H1 (cell line): Measurements from ENCODE around the gene CYP2W1. TPM values are rescaled to one million over a fixed set of nuclear protein-coding genes. Genes with fewer than 3 reads are reported as not detected.

ENCODE experiments used
- CTCF ChIA-PET: fragments of 300-600 bp; sonication (Branson Sonifier 250); formaldehyde crosslinking; loops from one replicate; lab custom pipeline; 2021; ENCODE audit not compliant: partially characterized antibody; lab: Charles Lee
- POLR2A ChIA-PET: fragments of 300-600 bp; sonication (Branson Sonifier 250); formaldehyde crosslinking; loops from one replicate; lab custom pipeline; 2021; ENCODE audit warnings: inconsistent platforms; ENCODE audit not compliant: partially characterized antibody; lab: Charles Lee
- DNase-seq, 2 experiments: peaks; one replicate each; pipeline versions ENCODE4 v3.0.0 to v3.0.0-alpha.2; 2010 to 2022; ENCODE audit warnings: low spot score in 2 of 2, low read depth in 1 of 2, mixed read lengths in 1 of 2
- FAIRE-seq: peaks from 2 replicates; lab custom pipeline; 2011; peaks lifted over from hg19 to GRCh38; lab: Jason Lieb, UNC
- H2AFZ ChIP-seq: 2 replicates; pipeline ENCODE4 v1.8.1; 2012; ENCODE audit warnings: low read length, inconsistent platforms
- H2AK5ac ChIP-seq: 2 replicates; pipeline ENCODE4 v1.6.1; 2013; ENCODE audit warnings: low read depth, low read length
- H2BK120ac ChIP-seq: replicated peaks from 2 replicates; pipeline ENCODE3; 2013; ENCODE audit warnings: low read depth, low read length, inconsistent platforms
- H2BK12ac ChIP-seq: 2 replicates; pipeline ENCODE4 v1.6.1; 2013; ENCODE audit warnings: low read depth, low read length
- H2BK15ac ChIP-seq: 2 replicates; pipeline ENCODE4 v1.6.1; 2013; ENCODE audit warnings: low read length
- H2BK20ac ChIP-seq: 2 replicates; pipeline ENCODE4 v1.6.1; 2013; ENCODE audit warnings: low read length
- H2BK5ac ChIP-seq: 2 replicates; pipeline ENCODE4 v1.6.1; 2013; ENCODE audit warnings: low read depth, low read length
- H3K14ac ChIP-seq: 2 replicates; pipeline ENCODE4 v1.6.1; 2013; ENCODE audit warnings: inconsistent platforms; ENCODE audit not compliant: insufficient read length
- H3K18ac ChIP-seq: 2 replicates; pipeline ENCODE4 v1.6.1; 2013; ENCODE audit warnings: low read length; ENCODE audit errors: extremely low read depth
- H3K23ac ChIP-seq: 2 replicates; pipeline ENCODE4 v1.6.1; 2013; ENCODE audit warnings: inconsistent platforms; ENCODE audit not compliant: insufficient read length
- H3K23me2 ChIP-seq: 2 replicates; pipeline ENCODE4 v1.6.1; 2013; ENCODE audit warnings: low read depth, low read length
- H3K27ac ChIP-seq: 2 replicates; pipeline ENCODE4 v1.6.1; 2011; ENCODE audit warnings: low read depth, low read length, inconsistent platforms
- H3K27me3 ChIP-seq, 4 experiments: replicated peaks in 1 of 4; 1 replicate in 1 of 4; 2 replicates in 3 of 4; pipeline versions ENCODE4 v1.6.1 to v1.8.1; 2011 to 2013; ENCODE audit warnings: low read length in 3 of 4, mild to moderate bottlenecking in 3 of 4, inconsistent platforms in 2 of 4, mixed read lengths in 2 of 4, moderate library complexity in 1 of 4; ENCODE audit not compliant: control insufficient read depth in 3 of 4, insufficient read depth in 3 of 4; ENCODE audit errors: extremely low read depth in 1 of 4
- H3K36me3 ChIP-seq, 4 experiments: 2 replicates each; pipeline versions ENCODE4 v1.6.1 to v1.8.1; 2011 to 2013; ENCODE audit warnings: mild to moderate bottlenecking in 4 of 4, low read length in 3 of 4, moderate library complexity in 2 of 4, control low read depth in 1 of 4, inconsistent platforms in 1 of 4; ENCODE audit not compliant: insufficient read depth in 4 of 4, control insufficient read depth in 2 of 4
- H3K4ac ChIP-seq: replicated peaks from 2 replicates; pipeline ENCODE3; 2013; ENCODE audit warnings: low read length, low read depth, mixed read lengths, inconsistent platforms; ENCODE audit not compliant: insufficient read length
- H3K4me1 ChIP-seq, 4 experiments: replicated peaks in 1 of 4; 1 replicate in 1 of 4; 2 replicates in 3 of 4; pipeline versions ENCODE4 v1.6.1 to v1.8.1; 2011 to 2013; ENCODE audit warnings: low read length in 3 of 4, inconsistent platforms in 2 of 4, mixed read lengths in 1 of 4; ENCODE audit not compliant: insufficient read depth in 4 of 4, control insufficient read depth in 3 of 4
- H3K4me2 ChIP-seq, 2 experiments: 2 replicates each; pipeline versions ENCODE4 v1.6.1 to v1.8.1; 2011 to 2013; ENCODE audit warnings: low read depth in 2 of 2, low read length in 2 of 2, control low read depth in 1 of 2, inconsistent platforms in 1 of 2, mild to moderate bottlenecking in 1 of 2; ENCODE audit not compliant: insufficient read depth in 1 of 2
- H3K4me3 ChIP-seq, 4 experiments: fragments of 200-600, 300-600 bp in 1 of 4; sonication (generic), shearing (Covaris generic), sonication (Bioruptor Twin) in 1 of 4; 2 replicates each; pipeline versions ENCODE4 v1.5.1 to v1.8.1; 2011 to 2016; ENCODE audit warnings: low read length in 4 of 4, low read depth in 3 of 4, control low read depth in 2 of 4, inconsistent platforms in 2 of 4, mild to moderate bottlenecking in 2 of 4, mixed read lengths in 1 of 4, moderate library complexity in 1 of 4; ENCODE audit not compliant: insufficient read depth in 2 of 4; ENCODE audit errors: extremely low read depth in 1 of 4
- H3K56ac ChIP-seq: replicated peaks from 2 replicates; pipeline ENCODE3; 2013; ENCODE audit warnings: low read depth, mild to moderate bottlenecking, mixed read lengths, low read length, inconsistent platforms; ENCODE audit not compliant: insufficient read length
- H3K79me1 ChIP-seq: 2 replicates; pipeline ENCODE4 v1.6.1; 2013; ENCODE audit warnings: low read depth, low read length, control low read depth
- H3K79me2 ChIP-seq, 2 experiments: 2 replicates each; pipeline versions ENCODE4 v1.6.1 to v1.8.1; 2012 to 2013; ENCODE audit warnings: low read length in 2 of 2, mild to moderate bottlenecking in 2 of 2, inconsistent platforms in 1 of 2; ENCODE audit not compliant: insufficient read depth in 2 of 2, control insufficient read depth in 1 of 2
- H3K9ac ChIP-seq, 4 experiments: replicated peaks in 1 of 4; 1 replicate in 1 of 4; 2 replicates in 3 of 4; pipeline versions ENCODE4 v1.6.1 to v1.8.1; 2011 to 2013; ENCODE audit warnings: low read depth in 3 of 4, low read length in 3 of 4, control low read depth in 2 of 4, mild to moderate bottlenecking in 2 of 4, moderate library complexity in 2 of 4, inconsistent platforms in 1 of 4; ENCODE audit errors: extremely low read depth in 1 of 4
- H3K9me3 ChIP-seq, 2 experiments: 2 replicates each; pipeline versions ENCODE4 v1.6.1 to v1.8.1; 2012 to 2013; ENCODE audit warnings: mild to moderate bottlenecking in 2 of 2, moderate library complexity in 2 of 2, control low read depth in 1 of 2, inconsistent platforms in 1 of 2, low read depth in 1 of 2, low read length in 1 of 2, mixed read lengths in 1 of 2; ENCODE audit not compliant: insufficient read depth in 2 of 2
- H4K20me1 ChIP-seq, 2 experiments: replicated peaks in 1 of 2; 2 replicates each; pipeline versions ENCODE3 to v1.8.1; 2011 to 2013; ENCODE audit warnings: inconsistent platforms in 2 of 2, low read length in 2 of 2, mild to moderate bottlenecking in 1 of 2; ENCODE audit not compliant: insufficient read depth in 2 of 2, control insufficient read depth in 1 of 2
- H4K5ac ChIP-seq: 2 replicates; pipeline ENCODE4 v1.6.1; 2013; ENCODE audit warnings: low read length, low read depth, mixed read lengths, inconsistent platforms; ENCODE audit not compliant: insufficient read length
- H4K8ac ChIP-seq: 2 replicates; pipeline ENCODE4 v1.8.0; 2013; ENCODE audit warnings: mild to moderate bottlenecking, moderate library complexity, low read length, inconsistent platforms; ENCODE audit not compliant: insufficient read depth; ENCODE audit errors: extremely low read depth
- H4K91ac ChIP-seq: replicated peaks from 2 replicates; pipeline ENCODE3; 2013; ENCODE audit warnings: low read length, mixed read lengths, inconsistent platforms; ENCODE audit not compliant: insufficient read length
- CBX5 ChIP-seq: fragments of 300-800, 300-1000 bp; sonication (generic); IDR thresholded peaks from 2 replicates; pipeline ENCODE4 v1.7.1; 2016; ENCODE audit warnings: antibody characterized with exemption, low read length, low read depth
- RXRA ChIP-seq: IDR thresholded peaks from 2 replicates; pipeline ENCODE4 v1.6.1; 2011; ENCODE audit warnings: low read depth, mild to moderate bottlenecking, low read length, moderate library complexity; ENCODE audit not compliant: insufficient read depth
- WGBS, 2 experiments: shearing (Covaris generic) in 1 of 2; methylation state at CpG; one replicate each; pipeline versions ENCODE4 v1.1.6 to v1.1.7; 2013 to 2015; ENCODE audit warnings: low lambda C conversion rate in 2 of 2, mixed read lengths in 2 of 2, inconsistent platforms in 1 of 2, low coverage in 1 of 2, missing lambda C conversion rate in 1 of 2; ENCODE audit not compliant: insufficient replicate concordance in 2 of 2, insufficient coverage in 1 of 2, insufficient read length in 1 of 2; ENCODE audit errors: extremely low coverage in 1 of 2, missing lambda C conversion rate in 1 of 2; 5-methylcytosine and 5-hydroxymethylcytosine counted together
- polyA plus RNA-seq, 7 experiments: library from polyadenylated mRNA; depleted of rRNA in 3 of 7; stranded (reverse) in 5 of 7; unstranded in 2 of 7; fragments of >200 nt in 5 of 7; fragments of 200-250 nt in 2 of 7; gene quantifications; 1 replicate in 5 of 7; 2 replicates in 1 of 7; 4 replicates in 1 of 7; pipeline versions ENCODE4 v1.2.1 to v1.2.3, GENCODE V29; 2011 to 2013; ENCODE audit warnings: missing spikeins in 2 of 7, mixed read lengths in 2 of 7
- total RNA-seq: library from RNA; stranded (reverse); fragmentation: NEBNext Ultra II Directional; extraction: Animal tissue kit (Norgen Biotek cat#: 25700); gene quantifications from 2 replicates; pipeline ENCODE4 v1.2.1, GENCODE V29; 2021

The CYP2W1 gene
- total and polyA plus RNA-seq, 2 of the 8 experiments (the other 6 are each of a cell fraction or from before 2014, with no cell fraction given) = not detected

- Histone ChIP-seq H3K79me2 (peaks cover 0 to 6% of the 10 kb centered on the region in 2 experiments; a peak in 2 of 4 replicates), H3K18ac (no peak overlapping the region), H3K9ac (no peak overlapping the region), H3K14ac (no peak overlapping the region), H4K8ac (peak overlapping the region; percentile 25; the same call in 1 of the 2 replicates), H2BK20ac (no peak overlapping the region), H2AFZ (no peak overlapping the region), H2AK5ac (no peak overlapping the region), H3K79me1 (peaks cover 2% of the 10 kb centered on the region), H4K91ac (no peak overlapping the region), H3K4ac (peak overlapping the region; percentile 78), H3K4me1 (peaks cover 0 to 9% (median 3%) of the 10 kb centered on the region in 4 experiments; a peak in 5 of 7 replicates), H3K4me2 (peak overlapping the region; percentile 34 to 67; a peak in 2 of 4 replicates), H3K23me2 (peaks cover 12% of the 10 kb centered on the region; the same call in 1 of the 2 replicates), H2BK15ac (no peak overlapping the region), H2BK120ac (no peak overlapping the region), H4K5ac (no peak overlapping the region), H2BK5ac (no peak overlapping the region), H3K36me3 (no peaks in the 10 kb centered on the region; a peak in 1 of 8 replicates), H3K23ac (no peak overlapping the region), H3K9me3 (no peaks in the 10 kb centered on the region), H3K27me3 (no peaks in the 10 kb centered on the region; a peak in 1 of 7 replicates), H3K56ac (no peak overlapping the region), H4K20me1 (peaks cover 9 to 18% of the 10 kb centered on the region in 2 experiments), H3K4me3 (peak overlapping the region in 1 of 4 experiments; percentile 68; a peak in 4 of 8 replicates), H2BK12ac (no peak overlapping the region), H3K27ac (no peak overlapping the region)
- CTCF ChIA-PET = interaction anchor here (1.0 to 10.9 kb wide), 5 partner anchors 24 to 56 kb away, joined by 3 to 117 read pairs (median 4); no protein-coding TSS in a partner anchor
- POLR2A ChIA-PET = interaction anchor here (0.8 to 3.0 kb wide), 3 partner anchors 9 to 69 kb away, joined by 3 to 14 read pairs (median 3); partner anchors contain the start of gene GPR146
- DNase-seq (no peak), FAIRE-seq (no peak)
- 94% methylated on average over 20 of the region's 20 CpGs; no CpG with 5 or more reads in 1 of the 2 experiments for WGBS, 2 experiments
- no peak for TF ChIP-seq RXRA
- TF ChIP-seq CBX5 = no peak
These were observed 43.8 kb downstream of the CYP2W1 start for GRCh38 chr7:1026721-1027161.
